Activated CD4-positive, alpha-beta T cell treated with anti-CD3 and anti-CD28 coated beads, Interleukin-2, amount 50 U/mL, for 24 hours (primary cell): ENCODE results near the gene TMEM125.

Experiments
- DNase-seq, 2 donors: peaks; one replicate each; pipeline ENCODE4 v3.0.0-alpha.2; 2020; ENCODE audit warnings: low read depth in 1 of 2, low spot score in 1 of 2

The TMEM125 gene

GRCh38 chr1:43292679-43293078 lies 22.9 kb downstream of the TMEM125 start:
- no peak for DNase-seq

- DNase-seq, result no peak
Measured at GRCh38 chr1:43293176-43293575, 23.4 kb downstream of the TMEM125 start.

GRCh38 chr1:43293896-43294760 lies 24.3 kb downstream of the TMEM125 start:
- DNase-seq, result no peak

GRCh38 chr1:43294761-43295160 lies 25.0 kb downstream of the TMEM125 start:
- DNase-seq, result no peak

- DNase-seq, result no peak
Measured at GRCh38 chr1:43296207-43296606, 26.4 kb downstream of the TMEM125 start.

- no peak for DNase-seq
Measured at GRCh38 chr1:43298055-43298454, 28.3 kb downstream of the TMEM125 start.

- no peak for DNase-seq
Measured at GRCh38 chr1:43299101-43299500, 29.3 kb downstream of the TMEM125 start.

GRCh38 chr1:43300378-43301094 lies 30.8 kb downstream of the TMEM125 start, which contains the start of gene TIE1:
TIE1 (plus strand) TSS chr1:43300982; CDS start chr1:43301072, 90 bp downstream.
- DNase-seq, result no peak

GRCh38 chr1:43302201-43302600 lies 32.4 kb downstream of the TMEM125 start:
- DNase-seq, result no peak

GRCh38 chr1:43302721-43303470 lies 33.1 kb downstream of the TMEM125 start:
- DNase-seq, result no peak

GRCh38 chr1:43303471-43304313 lies 33.9 kb downstream of the TMEM125 start:
- DNase-seq, result no peak

GRCh38 chr1:43304314-43304681 lies 34.5 kb downstream of the TMEM125 start:
- DNase-seq, result no peak

- no peak for DNase-seq
Measured at GRCh38 chr1:43304771-43305300, 35.1 kb downstream of the TMEM125 start.

GRCh38 chr1:43305461-43305860 lies 35.7 kb downstream of the TMEM125 start:
- no peak for DNase-seq

GRCh38 chr1:43305926-43306687 lies 36.3 kb downstream of the TMEM125 start:
- DNase-seq, result no peak

- no peak for DNase-seq
Measured at GRCh38 chr1:43306688-43307457, 37.1 kb downstream of the TMEM125 start.

- no peak for DNase-seq
Measured at GRCh38 chr1:43307458-43308158, 37.8 kb downstream of the TMEM125 start.

GRCh38 chr1:43308635-43309404 lies 39.0 kb downstream of the TMEM125 start:
- DNase-seq, result no peak
